HEK293T (cell line): ENCODE data around the gene PRR7.

Experiments used
- ARNT ChIP-seq: fragments of 450-650 bp; IDR thresholded peaks from 2 replicates; pipeline ENCODE4 v1.6.1; 2017; ENCODE audit warnings: mild to moderate bottlenecking
- BHLHE40 ChIP-seq: fragments of 450-650 bp; IDR thresholded peaks from 2 replicates; pipeline ENCODE4 v1.6.1; 2016; ENCODE audit warnings: mild to moderate bottlenecking, moderate library complexity, borderline replicate concordance
- ELF4 ChIP-seq: fragments of 450-650 bp; IDR thresholded peaks from 2 replicates; pipeline ENCODE4 v1.6.1; 2017; ENCODE audit warnings: antibody characterized with exemption
- FOXA1 ChIP-seq: fragments of 450-650 bp; IDR thresholded peaks from 2 replicates; pipeline ENCODE4 v1.6.1; 2016; ENCODE audit warnings: mild to moderate bottlenecking
- FOXK2 ChIP-seq: fragments of 450-650 bp; IDR thresholded peaks from 2 replicates; pipeline ENCODE4 v1.6.1; 2016; ENCODE audit warnings: mild to moderate bottlenecking
- FOXM1 ChIP-seq: fragments of 450-650 bp; IDR thresholded peaks from 2 replicates; pipeline ENCODE4 v1.6.1; 2017; ENCODE audit warnings: mild to moderate bottlenecking, borderline replicate concordance
- HDGF ChIP-seq: fragments of 450-650 bp; IDR thresholded peaks from 2 replicates; pipeline ENCODE4 v1.6.1; 2017; ENCODE audit warnings: antibody characterized with exemption, borderline replicate concordance
- SP1 ChIP-seq: fragments of 450-650 bp; IDR thresholded peaks from 2 replicates; pipeline ENCODE4 v1.6.1; 2017

- TF ChIP-seq FOXM1, result no peak
- no peak for TF ChIP-seq SP1
- TF ChIP-seq BHLHE40, result no peak
- TF ChIP-seq FOXK2, result no peak
- TF ChIP-seq FOXA1, result no peak
- TF ChIP-seq ELF4, result no peak
- TF ChIP-seq HDGF, result no peak
- no peak for TF ChIP-seq ARNT
Measured at GRCh38 chr5:177479774-177480173, 33.2 kb downstream of the PRR7 start.
